NCI-H2081 (cell line): ENCODE measurements around the gene OR10P1.
"Not testable (repeated sequence)": the region's sequence is repeated elsewhere in the genome, so short reads cannot be mapped to it uniquely, and the experiment has no call there.

Source experiments
- DNase-seq, 2 experiments: peaks; one replicate each; lab custom pipeline; 2025; lab: John Stamatoyannopoulos, UW

Gene OR10P1, protein sequence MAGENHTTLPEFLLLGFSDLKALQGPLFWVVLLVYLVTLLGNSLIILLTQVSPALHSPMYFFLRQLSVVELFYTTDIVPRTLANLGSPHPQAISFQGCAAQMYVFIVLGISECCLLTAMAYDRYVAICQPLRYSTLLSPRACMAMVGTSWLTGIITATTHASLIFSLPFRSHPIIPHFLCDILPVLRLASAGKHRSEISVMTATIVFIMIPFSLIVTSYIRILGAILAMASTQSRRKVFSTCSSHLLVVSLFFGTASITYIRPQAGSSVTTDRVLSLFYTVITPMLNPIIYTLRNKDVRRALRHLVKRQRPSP

DNA sequence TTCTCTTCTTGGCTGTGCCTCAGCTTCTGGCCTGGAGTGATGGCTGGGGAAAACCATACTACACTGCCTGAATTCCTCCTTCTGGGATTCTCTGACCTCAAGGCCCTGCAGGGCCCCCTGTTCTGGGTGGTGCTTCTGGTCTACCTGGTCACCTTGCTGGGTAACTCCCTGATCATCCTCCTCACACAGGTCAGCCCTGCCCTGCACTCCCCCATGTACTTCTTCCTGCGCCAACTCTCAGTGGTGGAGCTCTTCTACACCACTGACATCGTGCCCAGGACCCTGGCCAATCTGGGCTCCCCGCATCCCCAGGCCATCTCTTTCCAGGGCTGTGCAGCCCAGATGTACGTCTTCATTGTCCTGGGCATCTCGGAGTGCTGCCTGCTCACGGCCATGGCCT lies at the start of gene OR10P1:
OR10P1 (plus strand) TSS at position 40 of the 400 bp plus-strand sequence; CDS start at position 40, 0 bp downstream.
- no peak for DNase-seq

DNA sequence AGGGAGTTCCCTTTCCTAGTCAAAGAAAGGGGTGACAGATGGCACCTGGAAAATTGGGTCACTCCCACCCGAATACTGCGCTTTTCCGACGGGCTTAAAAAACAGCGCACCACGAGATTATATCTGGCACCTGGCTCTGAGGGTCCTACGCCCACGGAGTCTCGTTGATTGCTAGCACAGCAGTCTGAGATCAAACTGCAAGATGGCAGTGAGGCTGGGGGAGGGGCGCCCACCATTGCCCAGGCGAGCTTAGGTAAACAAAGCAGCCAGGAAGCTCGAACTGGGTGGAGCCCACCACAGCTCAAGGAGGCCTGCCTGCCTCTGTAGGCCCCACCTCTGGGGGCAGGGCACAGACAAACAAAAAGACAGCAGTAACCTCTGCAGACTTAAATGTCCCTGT lies 46.5 kb upstream of the OR10P1 start:
- not testable (repeated sequence) for DNase-seq

DNA sequence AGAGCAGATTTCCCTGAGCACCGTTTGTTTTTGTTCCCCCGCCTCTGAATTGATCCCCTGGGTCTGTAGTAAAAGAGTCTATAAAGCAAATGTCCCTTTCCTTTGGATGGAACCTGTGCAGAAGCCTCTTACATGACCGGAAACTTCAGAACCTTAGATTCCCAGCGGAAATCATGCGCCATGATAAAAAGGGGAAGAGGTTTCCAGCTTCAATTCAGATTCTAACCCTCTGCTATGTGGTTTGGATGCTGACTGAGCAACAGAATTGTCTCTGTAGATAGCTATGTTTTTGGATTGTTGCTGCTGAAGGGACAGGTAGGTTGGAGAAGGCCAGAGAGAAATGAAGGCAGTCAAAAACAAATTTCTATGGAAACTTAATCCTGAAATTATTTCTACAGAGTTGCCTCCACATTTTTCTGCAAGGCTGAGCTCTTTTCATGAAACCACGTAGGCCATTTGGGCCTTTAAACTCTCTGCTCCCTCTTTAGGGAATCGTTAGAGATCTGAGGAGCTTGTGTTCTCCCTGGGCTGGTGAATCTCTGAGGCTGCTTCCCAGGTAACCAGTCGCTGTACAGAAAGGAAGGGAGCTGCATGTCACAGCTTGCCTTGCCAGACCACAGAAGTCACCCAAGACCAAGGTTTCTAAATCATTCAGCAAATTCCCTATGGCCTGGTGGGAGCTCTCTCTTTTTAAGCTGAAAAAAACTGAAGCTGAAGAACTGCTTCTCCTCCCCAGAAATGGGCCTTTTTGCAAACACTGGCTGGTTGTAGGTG lies 28.7 kb upstream of the OR10P1 start:
- DNase-seq: no peak

DNA sequence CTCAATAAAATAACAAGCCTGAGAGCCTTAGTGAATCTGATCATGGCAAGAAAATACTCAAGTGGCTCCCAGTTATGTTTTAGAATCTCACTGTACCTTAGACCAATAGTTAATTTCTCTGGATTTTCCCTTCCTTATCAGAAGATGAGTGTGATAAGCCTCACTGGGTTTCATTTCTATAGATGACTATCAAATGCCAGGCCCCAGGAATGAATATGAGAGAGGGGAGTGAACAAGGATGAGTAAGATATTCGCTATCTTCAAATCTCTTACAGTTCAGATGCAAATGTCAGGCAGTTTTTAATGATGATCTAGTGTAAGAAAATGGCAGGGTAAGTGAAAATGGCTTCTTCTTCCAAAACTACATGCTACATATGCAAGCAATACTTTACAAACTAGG lies 26.1 kb upstream of the OR10P1 start:
- DNase-seq: no peak

DNA sequence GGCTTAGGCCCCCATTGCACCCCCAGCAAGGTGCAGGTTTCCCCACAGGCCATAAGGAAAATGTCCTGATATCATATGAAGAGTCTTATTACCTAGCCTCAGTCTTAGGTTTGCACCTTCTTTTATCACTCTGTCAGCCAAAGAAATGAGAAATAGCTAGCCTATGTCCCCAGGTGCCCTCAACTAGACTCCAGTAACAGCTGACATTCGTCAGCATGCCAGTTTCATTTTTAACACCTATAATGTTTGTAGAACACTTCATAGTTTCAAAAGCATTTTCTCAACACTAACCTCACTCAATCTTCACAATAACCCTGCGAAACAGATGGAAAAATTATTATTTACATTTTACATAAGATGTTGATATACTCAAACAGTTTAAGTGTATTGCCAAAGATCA lies 24.0 kb upstream of the OR10P1 start:
- no peak for DNase-seq

DNA sequence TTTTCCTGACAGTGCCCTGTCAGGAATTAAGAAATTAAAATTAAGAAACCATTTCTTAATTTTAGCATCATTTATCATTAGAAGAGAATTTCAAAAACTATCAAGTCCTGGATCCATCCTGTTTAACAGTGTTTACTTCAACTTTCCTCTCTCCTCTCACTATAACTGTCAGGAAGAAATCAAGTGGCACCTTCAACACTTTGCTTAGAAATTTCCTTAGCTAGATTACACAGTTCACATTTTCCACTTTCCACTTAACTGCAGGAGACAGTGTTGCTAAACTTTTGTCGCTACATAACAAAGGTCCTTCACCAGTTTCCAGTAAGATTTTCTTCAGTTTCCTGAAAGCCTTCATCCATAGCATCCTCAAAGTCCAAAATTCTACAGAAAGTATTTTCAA lies 21.9 kb upstream of the OR10P1 start:
- DNase-seq: no peak

DNA sequence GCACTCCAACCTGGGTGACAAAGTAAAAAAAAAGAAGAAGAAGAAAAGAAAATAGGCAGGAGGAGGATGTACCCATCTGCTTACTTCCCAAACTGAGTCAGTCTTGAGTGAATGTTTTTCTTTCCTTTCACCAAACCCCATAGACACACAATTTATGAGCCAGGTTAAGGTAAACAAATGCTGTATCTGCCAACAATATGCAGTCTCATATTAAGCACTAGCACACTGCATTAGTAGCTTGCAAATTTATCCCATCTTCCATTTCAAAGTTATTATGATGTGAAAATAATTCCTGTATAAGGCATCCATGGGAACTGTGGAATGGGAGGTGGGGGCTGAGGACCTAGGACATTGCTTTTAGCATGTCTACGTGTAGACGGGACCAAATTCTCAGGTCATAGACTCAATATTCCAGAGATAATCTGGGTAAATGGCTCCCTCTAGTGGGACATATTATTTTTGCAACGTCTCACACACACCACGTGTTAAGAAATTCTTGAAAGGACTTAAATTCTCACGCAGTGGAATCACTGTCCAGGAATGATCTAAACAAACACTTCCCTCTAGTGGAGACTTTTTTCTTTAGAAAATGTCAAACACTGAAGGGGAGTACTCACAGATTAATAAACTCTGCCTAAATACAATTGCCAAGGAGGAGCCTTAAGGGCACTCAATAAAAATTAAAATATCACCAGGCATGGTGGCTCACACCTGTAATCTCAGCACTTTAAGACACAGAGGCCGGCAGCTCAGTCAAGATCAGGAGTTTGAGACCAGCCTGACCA lies 17.1 kb upstream of the OR10P1 start:
- peak; percentile 64 to 73 for DNase-seq

DNA sequence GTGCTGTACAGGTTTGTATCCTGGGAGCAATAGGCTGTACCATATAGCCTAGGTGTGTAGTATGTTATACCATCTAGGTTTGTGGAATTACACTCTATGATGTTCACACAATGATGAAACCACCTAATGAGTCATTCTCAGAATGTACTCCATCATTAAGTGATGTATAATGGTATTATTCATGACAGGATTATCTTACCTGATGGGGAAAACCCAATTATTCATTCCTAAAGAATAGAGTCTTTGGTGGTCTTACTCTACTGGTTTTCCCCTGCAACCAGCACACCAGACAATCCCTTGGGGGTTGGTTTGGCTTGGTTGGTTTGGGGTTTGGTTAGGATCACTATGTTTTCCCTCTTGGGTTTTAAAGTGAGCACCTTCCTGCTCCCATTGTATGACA lies 12.6 kb upstream of the OR10P1 start:
- DNase-seq: no peak

DNA sequence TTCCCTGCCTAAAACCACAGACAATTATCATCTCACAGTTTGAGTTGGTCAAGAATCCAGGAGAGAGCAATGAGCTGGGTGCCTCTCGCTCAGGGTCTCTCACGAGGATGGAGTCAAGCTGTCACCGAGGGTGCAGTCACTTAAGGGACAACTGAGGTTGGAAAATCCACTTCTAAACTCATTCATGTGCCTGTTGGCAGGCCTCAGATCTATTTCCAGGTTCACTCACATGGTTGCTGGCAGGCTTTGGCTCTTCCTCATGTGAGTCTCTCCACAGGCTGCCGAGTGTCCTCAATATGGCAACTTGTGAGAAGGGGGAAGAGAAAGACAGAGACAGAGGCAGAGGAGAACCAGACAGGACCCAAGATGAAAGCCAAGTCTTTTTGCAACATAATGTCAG lies 10.5 kb upstream of the OR10P1 start:
- no peak for DNase-seq

DNA sequence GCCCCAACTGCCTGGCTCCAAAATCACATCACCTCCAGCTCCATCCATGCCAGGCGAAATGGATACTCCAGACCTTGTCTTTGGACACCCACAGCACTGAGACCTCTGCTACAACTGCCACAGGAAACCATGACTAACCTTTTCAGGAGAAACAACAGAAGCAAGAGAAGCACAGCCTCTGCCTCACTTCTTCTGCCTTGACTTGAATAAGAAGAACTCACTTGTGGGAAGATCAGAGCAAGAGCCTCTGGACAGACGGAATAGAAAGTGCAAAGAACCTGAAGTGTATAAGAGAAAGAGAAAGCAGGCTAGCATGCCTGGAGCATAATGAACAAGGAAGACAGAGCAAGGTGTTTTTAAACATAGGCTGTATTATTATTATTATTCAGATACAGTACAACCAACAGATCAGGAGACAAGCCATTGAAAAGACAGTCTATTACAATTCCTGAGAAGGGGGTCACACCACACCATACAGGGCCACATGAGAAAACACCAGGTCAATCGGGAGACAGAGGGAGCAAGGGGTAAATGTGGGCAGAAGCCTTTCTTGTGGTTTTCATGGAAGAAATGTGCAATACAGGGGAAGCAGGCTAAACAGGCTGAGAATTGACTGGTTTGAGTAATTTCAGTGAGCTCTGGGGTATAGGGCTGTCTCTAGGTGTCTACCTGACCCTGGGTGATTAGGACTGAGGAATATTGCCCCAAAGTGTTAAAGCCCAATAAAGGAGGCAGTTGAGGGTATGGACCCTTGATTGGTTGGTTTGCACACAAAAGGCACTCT lies 7.4 kb upstream of the OR10P1 start:
- DNase-seq: no peak

DNA sequence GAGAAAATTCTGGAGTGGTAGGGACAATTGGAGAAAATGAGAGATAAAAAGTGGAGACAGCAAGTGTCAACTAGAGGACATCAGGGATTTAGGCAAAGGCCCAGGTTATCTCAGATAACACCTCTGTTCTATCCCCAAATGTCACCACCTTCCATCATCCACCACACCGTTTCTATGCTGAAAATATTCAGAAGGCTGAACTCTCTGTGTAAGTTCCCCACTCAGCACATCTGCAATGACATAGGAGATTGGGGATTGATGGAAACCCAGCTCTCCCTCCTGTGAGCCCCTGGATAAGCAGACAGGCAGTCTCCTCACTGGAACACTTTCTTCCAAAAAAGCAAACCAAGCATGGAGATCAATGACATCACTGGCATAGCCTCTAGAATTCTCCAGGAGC lies 5.6 kb upstream of the OR10P1 start:
- no peak for DNase-seq

DNA sequence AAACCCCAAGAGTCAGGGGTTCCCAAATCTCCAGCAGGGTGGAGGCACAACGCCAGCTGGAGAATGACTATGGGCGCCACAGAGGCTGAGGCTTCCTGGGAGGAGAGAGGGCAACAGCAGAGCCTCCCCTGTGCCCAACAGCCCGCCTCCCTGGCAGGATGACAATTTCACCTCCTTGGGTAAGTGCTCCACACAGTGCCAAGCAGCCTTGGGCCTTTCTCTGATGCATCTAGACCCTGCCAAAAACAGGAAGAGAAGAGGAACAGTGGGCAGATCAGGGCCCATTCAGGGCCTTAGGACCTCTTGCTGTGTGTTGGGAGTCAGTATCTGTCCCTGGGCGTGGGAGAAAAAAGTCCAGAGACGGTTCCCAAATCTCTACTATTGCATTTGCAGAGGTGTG lies 5.0 kb upstream of the OR10P1 start:
- DNase-seq: no peak

DNA sequence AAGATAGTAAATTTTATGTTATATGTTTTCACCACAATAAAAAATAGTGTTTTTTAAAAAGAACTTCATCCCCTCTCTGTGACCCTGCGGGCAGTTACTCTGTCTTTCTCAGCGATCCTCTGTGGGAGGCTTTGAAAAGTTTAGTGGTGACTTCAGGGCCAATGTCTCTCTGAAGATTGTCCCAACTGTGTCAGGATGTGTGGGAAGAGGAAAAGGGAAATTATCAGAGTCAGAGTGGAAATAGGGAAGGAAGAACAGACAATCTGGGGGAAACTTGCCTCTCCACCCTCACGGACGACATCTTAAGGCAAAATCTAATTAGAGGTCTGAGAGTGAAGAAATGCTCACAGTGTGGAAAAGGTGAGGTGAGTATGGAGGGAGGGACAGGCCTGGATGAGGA lies 3.5 kb upstream of the OR10P1 start:
- no peak for DNase-seq

DNA sequence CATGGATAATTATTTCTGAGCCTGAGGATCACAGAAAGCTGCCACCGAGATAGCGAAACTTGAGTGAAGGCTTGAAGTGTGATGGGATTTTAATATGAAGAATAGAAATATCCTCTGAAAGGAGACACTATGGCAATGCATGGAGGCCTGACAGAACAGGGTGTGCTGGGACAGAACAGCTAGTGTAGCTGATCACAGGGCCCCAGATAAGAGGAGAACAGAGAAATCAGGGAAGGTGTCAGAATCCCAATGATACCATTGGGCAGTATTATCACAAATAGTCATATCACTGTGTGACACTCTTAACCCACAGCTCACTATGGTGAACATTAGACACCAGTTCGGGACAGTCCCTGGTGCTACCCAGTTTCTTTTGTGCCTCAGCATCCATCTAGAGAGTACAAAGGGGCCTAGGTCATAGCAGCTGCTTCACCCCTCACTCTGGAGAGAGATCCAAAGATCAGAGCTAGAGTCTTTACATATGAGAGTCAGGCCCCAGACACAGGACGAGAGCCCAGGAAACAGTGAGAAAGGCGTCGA lies 506 bp upstream of the OR10P1 start:
- DNase-seq: no peak

DNA sequence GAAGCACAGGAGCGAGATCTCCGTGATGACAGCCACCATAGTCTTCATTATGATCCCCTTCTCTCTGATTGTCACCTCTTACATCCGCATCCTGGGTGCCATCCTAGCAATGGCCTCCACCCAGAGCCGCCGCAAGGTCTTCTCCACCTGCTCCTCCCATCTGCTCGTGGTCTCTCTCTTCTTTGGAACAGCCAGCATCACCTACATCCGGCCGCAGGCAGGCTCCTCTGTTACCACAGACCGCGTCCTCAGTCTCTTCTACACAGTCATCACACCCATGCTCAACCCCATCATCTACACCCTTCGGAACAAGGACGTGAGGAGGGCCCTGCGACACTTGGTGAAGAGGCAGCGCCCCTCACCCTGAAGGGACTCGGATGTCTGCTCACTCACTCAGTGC lies 775 bp downstream of the OR10P1 start:
- no peak for DNase-seq

DNA sequence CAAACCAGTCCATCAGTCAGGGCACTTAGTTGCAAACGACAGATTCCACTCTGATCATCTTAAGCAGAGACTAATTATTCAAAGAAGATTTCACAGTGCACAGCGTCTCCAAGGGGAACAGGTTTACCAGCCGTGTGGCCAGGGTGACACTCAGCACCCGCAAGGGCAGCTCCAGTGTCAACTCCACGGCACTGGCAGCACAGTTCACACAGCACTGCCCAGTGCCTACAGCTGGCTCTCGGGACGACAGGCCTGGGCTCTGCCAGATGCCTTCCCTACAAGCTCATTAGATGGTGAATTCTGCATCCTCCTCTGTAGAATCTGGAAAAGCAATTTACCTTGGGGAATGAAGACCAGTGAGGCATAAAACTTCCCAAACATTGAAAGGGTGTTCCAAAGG lies 4.9 kb downstream of the OR10P1 start:
- DNase-seq: no peak

DNA sequence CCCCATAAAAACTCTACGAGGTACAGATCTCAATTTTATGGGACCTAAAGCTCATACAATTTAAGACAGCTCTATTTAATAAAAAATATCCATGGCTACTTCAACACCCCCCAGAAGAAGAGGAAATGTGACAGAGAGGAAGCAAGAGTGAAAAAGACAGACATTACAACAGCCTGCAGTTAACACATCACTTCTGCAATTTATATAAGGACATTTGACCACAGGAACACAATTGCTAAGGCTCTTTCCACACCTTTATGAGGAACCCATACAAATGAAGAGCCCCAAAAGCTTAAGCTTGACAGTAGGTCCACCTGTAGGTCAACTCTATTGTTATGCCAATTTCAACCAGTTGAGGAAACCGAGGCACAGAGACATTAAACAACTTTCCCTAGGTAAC lies 5.6 kb downstream of the OR10P1 start:
- no peak for DNase-seq

DNA sequence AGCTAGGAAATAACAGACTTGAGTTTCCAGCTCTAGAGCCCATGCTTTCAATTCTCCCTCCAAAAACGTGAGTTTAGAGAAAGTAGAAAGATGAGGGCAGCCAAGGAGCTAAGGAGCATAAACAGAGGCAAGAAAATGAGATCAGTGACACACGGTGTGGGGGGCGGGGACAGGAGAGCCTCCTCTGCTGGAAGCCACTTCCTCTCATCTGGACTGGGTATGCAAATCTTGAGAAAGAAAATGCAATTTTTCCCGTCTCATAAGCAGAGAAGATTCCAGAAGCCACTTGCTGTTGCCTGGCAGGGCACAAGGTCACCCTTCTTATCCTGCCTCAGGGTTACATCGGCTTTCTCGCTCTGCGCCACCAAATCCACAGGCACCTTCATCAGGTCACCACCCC lies 6.0 kb downstream of the OR10P1 start:
- DNase-seq: no peak

DNA sequence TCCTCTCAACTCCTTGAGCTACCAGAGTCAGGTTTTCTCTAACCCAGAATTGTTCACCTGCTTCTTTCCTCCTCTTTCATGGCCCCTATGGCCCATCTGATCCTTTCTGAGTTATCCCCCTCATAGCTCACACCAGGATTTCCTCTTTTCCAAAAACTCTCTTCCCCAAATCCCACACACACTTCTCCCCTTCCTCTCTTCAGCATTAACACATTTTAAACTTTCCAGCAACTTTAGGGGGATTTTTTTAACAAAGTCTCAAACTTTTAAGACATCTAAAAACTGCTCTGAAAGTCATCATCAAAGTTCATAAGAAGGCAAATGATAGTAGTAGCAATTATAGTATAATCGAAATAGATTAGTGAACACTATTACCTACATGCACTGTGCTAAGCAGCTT lies 7.9 kb downstream of the OR10P1 start:
- DNase-seq: no peak

DNA sequence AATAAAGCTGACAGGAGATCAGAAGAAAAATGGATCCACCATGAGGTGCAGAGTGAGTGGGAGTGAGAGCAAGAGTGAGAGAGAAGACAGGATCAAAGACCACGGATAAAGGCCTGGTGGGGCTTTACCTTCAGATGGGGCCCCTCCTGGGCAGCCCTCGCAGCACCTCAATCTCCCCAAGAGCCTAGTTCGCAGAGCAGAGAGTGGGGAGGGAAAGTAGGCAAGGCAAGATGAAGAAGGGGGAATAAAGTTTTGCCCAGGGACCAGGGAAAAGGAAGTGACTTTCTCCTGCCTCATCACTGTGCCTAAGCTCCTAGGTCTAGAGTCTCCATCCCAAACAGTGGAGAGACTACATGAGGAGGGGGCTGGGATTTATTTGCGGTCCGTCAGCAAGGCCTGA lies 10.3 kb downstream of the OR10P1 start:
- no peak for DNase-seq

DNA sequence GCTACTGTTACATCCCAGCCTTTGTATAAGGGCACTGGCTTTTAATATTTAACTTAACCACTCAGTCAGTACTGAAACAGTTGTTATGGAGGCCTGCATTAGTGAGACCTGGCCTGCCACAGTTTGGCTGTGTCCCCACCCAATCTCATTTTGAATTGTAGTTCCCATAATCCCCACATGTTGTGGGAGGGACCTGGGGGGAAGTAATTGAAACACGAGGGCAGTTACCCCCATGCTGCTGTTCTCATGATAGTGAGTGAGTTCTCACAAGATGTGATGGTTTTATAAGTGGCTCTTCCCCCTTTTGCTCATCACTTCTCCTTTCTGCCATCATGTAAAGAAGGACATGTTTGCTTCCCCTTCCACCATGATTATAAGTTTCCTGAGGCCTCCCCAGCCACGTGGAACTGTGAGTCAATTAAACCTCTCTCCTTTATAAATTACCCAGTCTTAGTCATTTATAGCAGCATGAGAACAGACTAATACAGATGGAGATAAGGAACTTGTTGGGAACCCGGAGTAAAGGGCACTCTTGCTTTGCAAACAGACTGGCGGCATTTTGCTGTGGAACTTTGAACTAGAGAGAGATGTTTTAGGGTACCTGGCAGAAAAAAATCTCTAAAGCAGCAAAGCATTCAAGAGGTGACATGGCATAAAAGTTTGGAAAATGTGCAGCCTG lies 14.1 kb downstream of the OR10P1 start:
- not testable (repeated sequence) for DNase-seq
